IMR-90 (cell line): ENCODE data around the gene UPB1.

Experiments used
- CHD1 ChIP-seq: IDR thresholded peaks from 2 replicates; pipeline ENCODE4 v1.6.1; 2012; ENCODE audit warnings: low read depth, low read length, improper control_type of control experiment
- ELK1 ChIP-seq: fragments of 150-350 bp; IDR thresholded peaks from 2 replicates; pipeline ENCODE4 v1.6.1; 2016; ENCODE audit warnings: low read depth, mild to moderate bottlenecking, low read length, moderate library complexity, borderline replicate concordance
- MAFK ChIP-seq: IDR thresholded peaks from 2 replicates; pipeline ENCODE4 v1.6.1; 2012; ENCODE audit warnings: low read depth, low read length, improper control_type of control experiment
- MXI1 ChIP-seq: IDR thresholded peaks from 2 replicates; pipeline ENCODE4 v1.6.1; 2012; ENCODE audit warnings: low read depth, mild to moderate bottlenecking, low read length, moderate library complexity, borderline replicate concordance
- NFE2L2 ChIP-seq: fragments of 150-350 bp; IDR thresholded peaks from 2 replicates; pipeline ENCODE4 v1.6.1; 2016; ENCODE audit warnings: low read depth, mild to moderate bottlenecking, low read length
- POLR2A ChIP-seq: IDR thresholded peaks from 2 replicates; pipeline ENCODE4 v1.6.1; 2012; ENCODE audit warnings: mild to moderate bottlenecking, low read depth, low read length
- RCOR1 ChIP-seq: IDR thresholded peaks from 2 replicates; pipeline ENCODE4 v1.6.1; 2012; ENCODE audit warnings: mild to moderate bottlenecking, low read length, improper control_type of control experiment; ENCODE audit not compliant: insufficient replicate concordance
- RFX5 ChIP-seq: IDR thresholded peaks from 2 replicates; pipeline ENCODE4 v1.8.0; 2012; ENCODE audit warnings: low read depth, mild to moderate bottlenecking, low read length, moderate library complexity
- USF2 ChIP-seq: fragments of 150-350 bp; IDR thresholded peaks from 2 replicates; pipeline ENCODE4 v1.6.1; 2017; ENCODE audit warnings: mild to moderate bottlenecking, antibody characterized with exemption, low read length, low read depth
- TF ChIP-seq, protein P1 (sequence below): conservative IDR thresholded peaks from 2 replicates; pipeline ENCODE4 v1.5.1; 2012; ENCODE audit warnings: mild to moderate bottlenecking, low read depth, low read length, improper control_type of control experiment

- no peak for TF ChIP-seq MAFK
- TF ChIP-seq, protein P1, sequence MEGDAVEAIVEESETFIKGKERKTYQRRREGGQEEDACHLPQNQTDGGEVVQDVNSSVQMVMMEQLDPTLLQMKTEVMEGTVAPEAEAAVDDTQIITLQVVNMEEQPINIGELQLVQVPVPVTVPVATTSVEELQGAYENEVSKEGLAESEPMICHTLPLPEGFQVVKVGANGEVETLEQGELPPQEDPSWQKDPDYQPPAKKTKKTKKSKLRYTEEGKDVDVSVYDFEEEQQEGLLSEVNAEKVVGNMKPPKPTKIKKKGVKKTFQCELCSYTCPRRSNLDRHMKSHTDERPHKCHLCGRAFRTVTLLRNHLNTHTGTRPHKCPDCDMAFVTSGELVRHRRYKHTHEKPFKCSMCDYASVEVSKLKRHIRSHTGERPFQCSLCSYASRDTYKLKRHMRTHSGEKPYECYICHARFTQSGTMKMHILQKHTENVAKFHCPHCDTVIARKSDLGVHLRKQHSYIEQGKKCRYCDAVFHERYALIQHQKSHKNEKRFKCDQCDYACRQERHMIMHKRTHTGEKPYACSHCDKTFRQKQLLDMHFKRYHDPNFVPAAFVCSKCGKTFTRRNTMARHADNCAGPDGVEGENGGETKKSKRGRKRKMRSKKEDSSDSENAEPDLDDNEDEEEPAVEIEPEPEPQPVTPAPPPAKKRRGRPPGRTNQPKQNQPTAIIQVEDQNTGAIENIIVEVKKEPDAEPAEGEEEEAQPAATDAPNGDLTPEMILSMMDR: no peak
- no peak for TF ChIP-seq POLR2A
- TF ChIP-seq RFX5: no peak
- no peak for TF ChIP-seq NFE2L2
- TF ChIP-seq ELK1: no peak
- no peak for TF ChIP-seq RCOR1
- no peak for TF ChIP-seq CHD1
- no peak for TF ChIP-seq MXI1
- no peak for TF ChIP-seq USF2
Measured at GRCh38 chr22:24467340-24467739, 27.8 kb upstream of the UPB1 start.
